ENCODE measurements around the gene ZFR2. TPM values are rescaled to one million over a fixed set of nuclear protein-coding genes. Genes with fewer than 3 reads are reported as not detected.

ZFR2 gene
- total RNA-seq, 1 donor from 2014 or later: 4.7 TPM

- Mint-ChIP-seq H3K9me3 (peaks cover 3% of the 10 kb centered on the region), H3K4me1 (ENCODE audit: unreplicated experiment) (no peaks in the 10 kb centered on the region), H3K27ac (no peak overlapping the region), H3K36me3 (peaks cover 3% of the 10 kb centered on the region), H3K27me3 (no peaks in the 10 kb centered on the region), H3K4me3 (no peak overlapping the region)
- no peak for TF ChIP-seq CTCF (conservative IDR thresholded peaks at IDR 0.05)
- DNase-seq (ENCODE audit: extremely low spot score, unreplicated experiment): no peak
Observed at GRCh38 chr19:3850320-3850972, 18.4 kb downstream of the ZFR2 start.

GRCh38 chr19:3849787-3850186 lies 19.1 kb downstream of the ZFR2 start:
- H3K36me3 Mint-ChIP-seq: peaks cover 3% of the 10 kb centered on the region

GRCh38 chr19:3849092-3849491 lies 19.7 kb downstream of the ZFR2 start:
- no peaks in the 10 kb centered on the region for H3K27me3 Mint-ChIP-seq
- peaks cover 3% of the 10 kb centered on the region for H3K9me3 Mint-ChIP-seq
- TF ChIP-seq CTCF (conservative IDR thresholded peaks at IDR 0.05): peak; percentile 65
- peaks cover 3% of the 10 kb centered on the region for H3K36me3 Mint-ChIP-seq
- DNase-seq (ENCODE audit: extremely low spot score, unreplicated experiment): no peak
- H3K4me1 Mint-ChIP-seq (ENCODE audit: unreplicated experiment): no peaks in the 10 kb centered on the region
- no peak overlapping the region for H3K27ac Mint-ChIP-seq
- H3K4me3 Mint-ChIP-seq: no peak overlapping the region

More at GRCh38 chr19:3849787-3850186, 19.1 kb downstream of the ZFR2 start:
- H3K9me3 Mint-ChIP-seq: peaks cover 3% of the 10 kb centered on the region
- H3K27me3 Mint-ChIP-seq: no peaks in the 10 kb centered on the region
- no peak overlapping the region for H3K4me3 Mint-ChIP-seq
- no peak overlapping the region for H3K27ac Mint-ChIP-seq
- no peaks in the 10 kb centered on the region for H3K4me1 Mint-ChIP-seq (ENCODE audit: unreplicated experiment)
- no peak for DNase-seq (ENCODE audit: extremely low spot score, unreplicated experiment)
- TF ChIP-seq CTCF (conservative IDR thresholded peaks at IDR 0.05): no peak

- no peak for TF ChIP-seq CTCF (conservative IDR thresholded peaks at IDR 0.05)
- Mint-ChIP-seq H3K4me1 (ENCODE audit: unreplicated experiment) (no peaks in the 10 kb centered on the region), H3K9me3 (peaks cover 3% of the 10 kb centered on the region), H3K27me3 (peaks cover 2% of the 10 kb centered on the region), H3K4me3 (no peak overlapping the region), H3K36me3 (no peaks in the 10 kb centered on the region), H3K27ac (no peak overlapping the region)
- no peak for DNase-seq (ENCODE audit: extremely low spot score, unreplicated experiment)
Observed at GRCh38 chr19:3844596-3844995, 24.2 kb downstream of the ZFR2 start.

- Mint-ChIP-seq H3K27me3 (peaks cover 7% of the 10 kb centered on the region), H3K27ac (no peak overlapping the region), H3K9me3 (peaks cover 3% of the 10 kb centered on the region), H3K4me1 (ENCODE audit: unreplicated experiment) (no peaks in the 10 kb centered on the region), H3K4me3 (no peak overlapping the region), H3K36me3 (no peaks in the 10 kb centered on the region)
- no peak for TF ChIP-seq CTCF (conservative IDR thresholded peaks at IDR 0.05)
- DNase-seq (ENCODE audit: extremely low spot score, unreplicated experiment): no peak
Observed at GRCh38 chr19:3842948-3843347, 25.9 kb downstream of the ZFR2 start.
